GM23338 (cell line): ENCODE results near the gene MSMB. TPM values are rescaled to one million over a fixed set of nuclear protein-coding genes. Genes with fewer than 3 reads are reported as not detected.

Experiments
- ATAC-seq: fragments of 200-7000 bp; cut with Tn5 transposase; 3 replicates; pipeline ENCODE4 v1.9.1; 2020
- DNase-seq: peaks from one replicate; pipeline ENCODE4 v3.0.0-alpha.2; 2015; ENCODE audit warnings: low spot score
- H2AFZ ChIP-seq: fragments of 200-600 bp; sonication (generic); 2 replicates; pipeline ENCODE4 v1.8.0; 2016; ENCODE audit warnings: antibody characterized with exemption, mild to moderate bottlenecking, moderate library complexity
- H3F3A ChIP-seq: fragments of 200-600 bp; sonication (generic); replicated peaks from 2 replicates; pipeline ENCODE4 v1.8.0; 2017; ENCODE audit warnings: antibody characterized with exemption, mixed run types, low read depth
- H3K27ac ChIP-seq: fragments of 200-600 bp; sonication (generic); 2 replicates; pipeline ENCODE4 v1.6.1; 2016; ENCODE audit warnings: low read depth
- H3K27me3 ChIP-seq: fragments of 200-600 bp; sonication (generic); 2 replicates; pipeline ENCODE4 v1.8.0; 2016; ENCODE audit warnings: mild to moderate bottlenecking, mixed run types, moderate library complexity; ENCODE audit not compliant: insufficient read depth
- H3K36me3 ChIP-seq: fragments of 200-600 bp; sonication (generic); 2 replicates; pipeline ENCODE4 v1.8.0; 2016; ENCODE audit warnings: mild to moderate bottlenecking; ENCODE audit not compliant: insufficient read depth
- H3K4me1 ChIP-seq: fragments of 200-600 bp; sonication (generic); 2 replicates; pipeline ENCODE4 v1.8.0; 2016; ENCODE audit warnings: mild to moderate bottlenecking, moderate library complexity; ENCODE audit not compliant: insufficient read depth
- H3K4me2 ChIP-seq: fragments of 200-600 bp; sonication (generic); 2 replicates; pipeline ENCODE4 v1.7.1; 2017; ENCODE audit warnings: mixed run types
- H3K4me3 ChIP-seq: fragments of 200-600 bp; sonication (generic); 2 replicates; pipeline ENCODE4 v1.6.1; 2016; ENCODE audit warnings: mixed run types
- H3K79me2 ChIP-seq: fragments of 200-600 bp; sonication (generic); replicated peaks from 2 replicates; pipeline ENCODE4 v1.8.0; 2017; ENCODE audit warnings: mild to moderate bottlenecking; ENCODE audit not compliant: insufficient read depth
- H3K9me2 ChIP-seq: fragments of 200-600 bp; sonication (generic); 2 replicates; pipeline ENCODE4 v1.8.0; 2017; ENCODE audit not compliant: insufficient read depth
- H4K20me1 ChIP-seq: fragments of 200-600 bp; sonication (generic); replicated peaks from 2 replicates; pipeline ENCODE4 v1.8.0; 2017; ENCODE audit warnings: mild to moderate bottlenecking; ENCODE audit not compliant: insufficient read depth
- H3K27ac Mint-ChIP-seq: 2 replicates; pipeline ENCODE4 v1.8.0; 2020; ENCODE audit warnings: inconsistent platforms, mild to moderate bottlenecking, moderate library complexity, mixed read lengths
- H3K27me3 Mint-ChIP-seq: 3 replicates; pipeline ENCODE4 v1.8.0; 2022; ENCODE audit warnings: low read depth, mild to moderate bottlenecking, moderate library complexity, mixed read lengths, inconsistent platforms; ENCODE audit not compliant: insufficient read depth, poor library complexity
- H3K36me3 Mint-ChIP-seq: 3 replicates; pipeline ENCODE4 v1.8.0; 2021; ENCODE audit warnings: low read depth, mild to moderate bottlenecking, inconsistent platforms, moderate library complexity, mixed read lengths
- H3K4me1 Mint-ChIP-seq: 3 replicates; pipeline ENCODE4 v1.8.0; 2020; ENCODE audit warnings: mild to moderate bottlenecking, inconsistent platforms, mixed read lengths
- H3K4me3 Mint-ChIP-seq: 3 replicates; pipeline ENCODE4 v1.8.0; 2021; ENCODE audit warnings: moderate library complexity, mild to moderate bottlenecking, inconsistent platforms, mixed read lengths
- H3K9me3 Mint-ChIP-seq: 3 replicates; pipeline ENCODE4 v1.8.0; 2020; ENCODE audit warnings: moderate library complexity, mild to moderate bottlenecking, inconsistent platforms, mixed read lengths
- CREB1 ChIP-seq: fragments of 250-450 bp; sonication (Bioruptor Pico); IDR thresholded peaks from 2 replicates; pipeline ENCODE4 v1.5.0; 2020; ENCODE audit warnings: low read depth, mild to moderate bottlenecking, moderate library complexity
- CTCF ChIP-seq, 2 experiments: fragments of 200-600 bp in 1 of 2; sonication (generic) in 1 of 2; conservative IDR thresholded peaks; 2 replicates each; pipeline versions ENCODE4 v1.5.1 to v1.6.1; 2016 to 2017; ENCODE audit warnings: antibody characterized with exemption in 2 of 2, low read depth in 2 of 2, mild to moderate bottlenecking in 2 of 2, moderate library complexity in 1 of 2
- ETS1 ChIP-seq: IDR thresholded peaks from 2 replicates; pipeline ENCODE4 v1.6.1; 2016; ENCODE audit warnings: antibody characterized with exemption
- EZH2 ChIP-seq: fragments of 200-600 bp; sonication (generic); IDR thresholded peaks from one replicate; pipeline ENCODE4 v1.8.0; 2017; ENCODE audit warnings: antibody characterized with exemption, mild to moderate bottlenecking, low read depth; ENCODE audit not compliant: unreplicated experiment
- EZH2phosphoT487 ChIP-seq: fragments of 200-600 bp; sonication (generic); IDR thresholded peaks from one replicate; pipeline ENCODE4 v1.8.1; 2018; ENCODE audit warnings: antibody characterized with exemption; ENCODE audit not compliant: unreplicated experiment
- NANOG ChIP-seq: IDR thresholded peaks from 2 replicates; pipeline ENCODE4 v1.6.1; 2016; ENCODE audit warnings: antibody characterized with exemption, borderline replicate concordance
- POLR2AphosphoS5 ChIP-seq: IDR thresholded peaks from 2 replicates; pipeline ENCODE4 v1.6.1; 2016; ENCODE audit warnings: antibody characterized with exemption, low read depth
- STAT1 ChIP-seq: IDR thresholded peaks from one replicate; pipeline ENCODE4 v1.6.1; 2016; ENCODE audit warnings: antibody characterized with exemption; ENCODE audit not compliant: unreplicated experiment
- ZNF114 ChIP-seq: fragments of 250-450 bp; sonication (Bioruptor Pico); IDR thresholded peaks from 2 replicates; pipeline ENCODE4 v1.5.0; 2020; ENCODE audit warnings: mild to moderate bottlenecking, moderate library complexity
- ZNF331 ChIP-seq: fragments of 250-450 bp; sonication (Bioruptor Pico); IDR thresholded peaks from 2 replicates; pipeline ENCODE4 v1.5.0; 2020; ENCODE audit warnings: low read depth, mild to moderate bottlenecking, moderate library complexity
- ZNF462 ChIP-seq: fragments of 250-450 bp; sonication (Bioruptor Pico); IDR thresholded peaks from 2 replicates; pipeline ENCODE4 v1.5.0; 2020; ENCODE audit warnings: mild to moderate bottlenecking, moderate library complexity
- polyA plus RNA-seq: library from polyadenylated mRNA; unstranded; fragments of >200 nt; fragmentation: Nextera tagmentation; extraction: Ambion mirVana; gene quantifications from 2 replicates; pipeline ENCODE4 v1.2.1, GENCODE V29; 2016
- total RNA-seq: library from RNA; depleted of rRNA; stranded (reverse); fragments of >200 nt; shearing (Covaris generic); gene quantifications from 2 replicates; pipeline ENCODE4 v1.2.3, GENCODE V29; 2014
- TF ChIP-seq, protein P1 (sequence below): IDR thresholded peaks from one replicate; pipeline ENCODE4 v1.6.1; 2018; ENCODE audit warnings: antibody characterized with exemption; ENCODE audit not compliant: unreplicated experiment

Gene MSMB
- total and polyA plus RNA-seq, 2 experiments from 2014 or later, result not detected

DNA sequence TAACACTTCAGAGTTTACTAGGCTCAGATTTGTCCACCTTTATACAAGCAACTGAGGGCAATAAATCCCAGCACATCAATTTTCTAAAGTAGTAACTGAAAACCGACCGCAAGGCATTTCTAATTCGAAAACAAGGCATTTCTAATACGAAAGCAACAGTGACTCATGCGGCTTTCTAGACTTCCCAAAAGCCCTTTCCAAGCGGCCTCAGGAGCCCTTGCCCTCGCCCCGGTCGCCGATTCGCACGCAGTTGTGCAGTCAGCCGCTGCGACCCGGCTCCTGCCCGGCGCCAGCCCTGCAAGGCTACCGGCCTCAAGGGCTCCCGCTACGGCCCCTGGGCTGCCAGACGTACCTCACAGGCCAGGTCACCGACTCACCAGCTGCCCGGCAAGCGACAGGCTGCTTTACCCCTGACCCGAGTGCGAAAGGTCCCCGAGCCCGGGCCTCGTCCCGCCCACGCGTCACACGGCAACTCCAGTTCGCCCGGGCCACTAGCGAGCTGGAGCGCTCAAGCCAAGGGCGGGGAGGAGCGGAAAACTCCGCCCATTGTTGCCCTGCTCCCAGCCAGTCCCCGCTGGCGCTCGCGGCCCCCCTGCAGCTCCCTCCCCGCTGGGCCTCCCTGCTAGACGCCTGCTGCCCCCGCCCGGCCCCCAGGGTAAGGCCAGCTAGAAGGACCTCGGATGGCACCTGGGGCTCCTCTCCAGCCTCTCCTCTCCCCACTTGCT, 22.9 kb downstream of the MSMB start (continued):
- no peak for TF ChIP-seq STAT1
- TF ChIP-seq ZNF114, result no peak
- no peak for TF ChIP-seq EZH2
- TF ChIP-seq NANOG, result no peak
- TF ChIP-seq POLR2AphosphoS5, result peak; percentile 72
- no peak for TF ChIP-seq EZH2phosphoT487
- peak in 1 of 2 experiments; percentile 39; a peak in 2 of 4 replicates for TF ChIP-seq CTCF (conservative IDR thresholded peaks at IDR 0.05; ENCODE audit: low read depth in 2 of 2)
- TF ChIP-seq ETS1, result no peak

GRCh38 chr10:46020344-46020657, 25.8 kb downstream of the MSMB start:
- Histone ChIP-seq H3K9me2 (no peaks in the 10 kb centered on the region), H3K79me2 (peaks cover 94% of the 10 kb centered on the region), H3F3A (no peaks in the 10 kb centered on the region), H3K4me3 (no peak overlapping the region), H3K36me3 (no peaks in the 10 kb centered on the region), H2AFZ (no peak overlapping the region), H3K27ac (no peak overlapping the region), H3K4me1 (peaks cover 37% of the 10 kb centered on the region), H3K4me2 (peak overlapping the region; percentile 0; the same call in 1 of the 2 replicates), H3K27me3 (no peaks in the 10 kb centered on the region), H4K20me1 (peaks cover 30% of the 10 kb centered on the region)
- H3K27ac Mint-ChIP-seq, result no peak overlapping the region
- no peak overlapping the region for H3K4me3 Mint-ChIP-seq
- H3K4me1 Mint-ChIP-seq, result peaks cover 26% of the 10 kb centered on the region
- no peak for ATAC-seq
- no peaks in the 10 kb centered on the region for H3K27me3 Mint-ChIP-seq
- DNase-seq, result no peak
- peaks cover 3% of the 10 kb centered on the region; the same call in 1 of the 3 replicates for H3K36me3 Mint-ChIP-seq
- no peaks in the 10 kb centered on the region; the same call in 2 of the 3 replicates for H3K9me3 Mint-ChIP-seq
- no peak for TF ChIP-seq EZH2
- no peak for TF ChIP-seq CREB1 (CRISPR knock-in tag)
- TF ChIP-seq ZNF462, result no peak
- no peak for TF ChIP-seq EZH2phosphoT487
- TF ChIP-seq, protein P1, sequence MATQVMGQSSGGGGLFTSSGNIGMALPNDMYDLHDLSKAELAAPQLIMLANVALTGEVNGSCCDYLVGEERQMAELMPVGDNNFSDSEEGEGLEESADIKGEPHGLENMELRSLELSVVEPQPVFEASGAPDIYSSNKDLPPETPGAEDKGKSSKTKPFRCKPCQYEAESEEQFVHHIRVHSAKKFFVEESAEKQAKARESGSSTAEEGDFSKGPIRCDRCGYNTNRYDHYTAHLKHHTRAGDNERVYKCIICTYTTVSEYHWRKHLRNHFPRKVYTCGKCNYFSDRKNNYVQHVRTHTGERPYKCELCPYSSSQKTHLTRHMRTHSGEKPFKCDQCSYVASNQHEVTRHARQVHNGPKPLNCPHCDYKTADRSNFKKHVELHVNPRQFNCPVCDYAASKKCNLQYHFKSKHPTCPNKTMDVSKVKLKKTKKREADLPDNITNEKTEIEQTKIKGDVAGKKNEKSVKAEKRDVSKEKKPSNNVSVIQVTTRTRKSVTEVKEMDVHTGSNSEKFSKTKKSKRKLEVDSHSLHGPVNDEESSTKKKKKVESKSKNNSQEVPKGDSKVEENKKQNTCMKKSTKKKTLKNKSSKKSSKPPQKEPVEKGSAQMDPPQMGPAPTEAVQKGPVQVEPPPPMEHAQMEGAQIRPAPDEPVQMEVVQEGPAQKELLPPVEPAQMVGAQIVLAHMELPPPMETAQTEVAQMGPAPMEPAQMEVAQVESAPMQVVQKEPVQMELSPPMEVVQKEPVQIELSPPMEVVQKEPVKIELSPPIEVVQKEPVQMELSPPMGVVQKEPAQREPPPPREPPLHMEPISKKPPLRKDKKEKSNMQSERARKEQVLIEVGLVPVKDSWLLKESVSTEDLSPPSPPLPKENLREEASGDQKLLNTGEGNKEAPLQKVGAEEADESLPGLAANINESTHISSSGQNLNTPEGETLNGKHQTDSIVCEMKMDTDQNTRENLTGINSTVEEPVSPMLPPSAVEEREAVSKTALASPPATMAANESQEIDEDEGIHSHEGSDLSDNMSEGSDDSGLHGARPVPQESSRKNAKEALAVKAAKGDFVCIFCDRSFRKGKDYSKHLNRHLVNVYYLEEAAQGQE, result no peak
- no peak for TF ChIP-seq ZNF331 (CRISPR knock-in tag)
- TF ChIP-seq POLR2AphosphoS5, result no peak
